ENCODE results near the gene PCYOX1L. TPM values are rescaled to one million over a fixed set of nuclear protein-coding genes. Genes with fewer than 3 reads are reported as not detected.

Gene PCYOX1L
- total and polyA plus RNA-seq, 2 experiments from 2014 or later, result 6.7 to 14.7 TPM

GRCh38 chr5:149374303-149374702 lies 16.5 kb downstream of the PCYOX1L start (continued):
- no peak for TF ChIP-seq NANOG (IDR thresholded peaks at IDR 0.05; ENCODE audit: borderline replicate concordance)
- no peak for TF ChIP-seq EZH2phosphoT487 (IDR thresholded peaks at IDR 0.05; ENCODE audit: unreplicated experiment)
- TF ChIP-seq EZH2 (IDR thresholded peaks at IDR 0.05; ENCODE audit: low read depth, unreplicated experiment), result no peak
- no peak for TF ChIP-seq CTCF (conservative IDR thresholded peaks at IDR 0.05; ENCODE audit: low read depth in 2 of 2)

DNA sequence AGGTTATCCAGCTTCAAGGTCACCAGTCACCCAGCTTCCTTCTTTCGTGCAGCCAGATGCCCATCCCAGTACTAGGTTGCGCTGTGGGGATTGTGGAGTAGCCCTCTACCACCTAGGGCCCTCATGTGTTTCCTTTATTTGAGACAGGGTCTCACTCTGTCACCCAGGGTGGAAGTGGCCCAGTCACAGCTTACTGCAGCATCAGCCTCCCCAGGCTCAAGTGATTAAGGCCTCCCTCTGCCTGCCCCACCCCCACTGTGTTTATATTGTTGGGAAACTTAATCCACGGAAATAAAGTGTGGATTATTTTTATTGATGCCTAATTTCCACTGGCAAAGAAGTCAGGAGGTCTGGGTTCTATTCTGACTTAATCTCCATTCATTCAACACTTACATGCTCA lies 17.0 kb downstream of the PCYOX1L start:
- TF ChIP-seq CTCF (conservative IDR thresholded peaks at IDR 0.05; ENCODE audit: low read depth in 2 of 2) (no peak), NANOG (IDR thresholded peaks at IDR 0.05; ENCODE audit: borderline replicate concordance) (no peak), STAT1 (IDR thresholded peaks at IDR 0.05; ENCODE audit: unreplicated experiment) (no peak), POLR2AphosphoS5 (IDR thresholded peaks at IDR 0.05; ENCODE audit: low read depth) (no peak), ZNF114 (CRISPR knock-in tag; IDR thresholded peaks at IDR 0.05) (no peak), EZH2 (IDR thresholded peaks at IDR 0.05; ENCODE audit: low read depth, unreplicated experiment) (no peak), REST (IDR thresholded peaks at IDR 0.05; ENCODE audit: unreplicated experiment) (no peak), JUNB (IDR thresholded peaks at IDR 0.05; ENCODE audit: unreplicated experiment) (no peak)
- Mint-ChIP-seq H3K4me1 (peaks cover 12% of the 10 kb centered on the region; the same call in 2 of the 3 replicates), H3K36me3 (ENCODE audit: low read depth) (no peaks in the 10 kb centered on the region; the same call in 2 of the 3 replicates), H3K27me3 (ENCODE audit: insufficient read depth, low read depth, poor library complexity) (peaks cover 2% of the 10 kb centered on the region), H3K9me3 (no peaks in the 10 kb centered on the region), H3K27ac (no peak overlapping the region), H3K4me3 (no peak overlapping the region)
- no peaks in the 10 kb centered on the region; the same call in 1 of the 2 replicates for H3K9me2 ChIP-seq (ENCODE audit: insufficient read depth)
- no peak overlapping the region for H3K27ac ChIP-seq (ENCODE audit: low read depth)
- H3K79me2 ChIP-seq (replicated peaks; ENCODE audit: insufficient read depth), result no peaks in the 10 kb centered on the region
- no peaks in the 10 kb centered on the region for H3K27me3 ChIP-seq (ENCODE audit: insufficient read depth)
- H2AFZ ChIP-seq, result no peak overlapping the region
- H4K20me1 ChIP-seq (replicated peaks; ENCODE audit: insufficient read depth), result no peaks in the 10 kb centered on the region; the same call in 1 of the 2 replicates
- no peak overlapping the region for H3K4me2 ChIP-seq
- ATAC-seq, result no peak
- no peaks in the 10 kb centered on the region for H3F3A ChIP-seq (replicated peaks; ENCODE audit: low read depth)
- H3K4me3 ChIP-seq, result no peak overlapping the region
- no peak for DNase-seq (ENCODE audit: low spot score)
- H3K4me1 ChIP-seq (ENCODE audit: insufficient read depth), result peaks cover 3% of the 10 kb centered on the region; the same call in 1 of the 2 replicates
- H3K36me3 ChIP-seq (ENCODE audit: insufficient read depth), result no peaks in the 10 kb centered on the region

All from GM23338 (cell line).